ENCODE measurements around the gene PPM1F. TPM values are rescaled to one million over a fixed set of nuclear protein-coding genes. Genes with fewer than 3 reads are reported as not detected.

Gene PPM1F
- polyA plus RNA-seq, 1 donor (not counting 4 experiments of a cell fraction or from before 2014, with no cell fraction given): 18.2 TPM

- Histone ChIP-seq H2AFZ (ENCODE audit: control insufficient read depth, low read length) (no peak overlapping the region), H3K36me3 (ENCODE audit: control insufficient read depth in 2 of 2, extremely low read depth in 1 of 2, insufficient read depth in 2 of 2, low read length in 2 of 2) (peaks cover 5 to 29% of the 10 kb centered on the region in 2 experiments), H3K4me1 (ENCODE audit: control insufficient read depth, extremely low read depth, insufficient read depth, low read length) (peaks cover 46% of the 10 kb centered on the region), H3K9me1 (ENCODE audit: control insufficient read depth, extremely low read depth, insufficient read depth, low read length) (no peaks in the 10 kb centered on the region), H3K9ac (ENCODE audit: control insufficient read depth, extremely low read depth, insufficient read depth, low read length) (no peak overlapping the region), H3K4me2 (ENCODE audit: control insufficient read depth, extremely low read depth, insufficient read depth, low read depth, low read length) (no peak overlapping the region), H3K27ac (ENCODE audit: control insufficient read depth, insufficient read depth, low read length) (no peak overlapping the region), H3K9me3 (ENCODE audit: control insufficient read depth, low read depth, low read length) (no peaks in the 10 kb centered on the region), H4K20me1 (ENCODE audit: control insufficient read depth, extremely low read depth, insufficient read depth, low read length) (no peaks in the 10 kb centered on the region), H3K79me2 (ENCODE audit: control insufficient read depth, insufficient read depth, low read length) (peaks cover 2% of the 10 kb centered on the region), H3K27me3 (ENCODE audit: control insufficient read depth, extremely low read depth, insufficient read depth, low read length) (no peaks in the 10 kb centered on the region), H3K4me3 (ENCODE audit: control insufficient read depth in 2 of 3, extremely low read depth in 1 of 3, insufficient read depth in 2 of 3, low read depth in 1 of 3, low read length in 3 of 3) (no peak overlapping the region)
- DNase-seq (ENCODE audit: low read depth, low spot score) (no peak), FAIRE-seq (no peak)
- dilution Hi-C loops (cut with MboI; ENCODE audit: extremely low pct_ligation_motif_present, low sequenced_read_pairs): loop anchor here (10.0 kb wide), 1 partner anchor 85 kb away; no protein-coding TSS in a partner anchor
- no peak for TF ChIP-seq EZH2 (IDR thresholded peaks at IDR 0.05; ENCODE audit: low read length)
- no peak for TF ChIP-seq CTCF (optimal IDR thresholded peaks at IDR 0.05 in 1 of 3, IDR thresholded peaks at IDR 0.05 in 1 of 3, conservative IDR thresholded peaks at IDR 0.05 in 1 of 3; ENCODE audit: extremely low read depth in 1 of 3, insufficient read depth in 2 of 3, low read length in 3 of 3)
These were observed 13.2 kb downstream of the PPM1F start for GRCh38 chr22:21939461-21939913.

GRCh38 chr22:21938906-21939305, 13.7 kb downstream of the PPM1F start:
- FAIRE-seq: no peak
- H3K27ac ChIP-seq (ENCODE audit: control insufficient read depth, insufficient read depth, low read length): peak overlapping the region; percentile 89
- peak overlapping the region; percentile 85 for H3K9ac ChIP-seq (ENCODE audit: control insufficient read depth, extremely low read depth, insufficient read depth, low read length)
- H2AFZ ChIP-seq (ENCODE audit: control insufficient read depth, low read length): no peak overlapping the region
- H3K9me1 ChIP-seq (ENCODE audit: control insufficient read depth, extremely low read depth, insufficient read depth, low read length): no peaks in the 10 kb centered on the region
- no peaks in the 10 kb centered on the region for H3K27me3 ChIP-seq (ENCODE audit: control insufficient read depth, extremely low read depth, insufficient read depth, low read length)
- H4K20me1 ChIP-seq (ENCODE audit: control insufficient read depth, extremely low read depth, insufficient read depth, low read length): no peaks in the 10 kb centered on the region
- H3K36me3 ChIP-seq (ENCODE audit: control insufficient read depth in 2 of 2, extremely low read depth in 1 of 2, insufficient read depth in 2 of 2, low read length in 2 of 2): peaks cover 6 to 28% of the 10 kb centered on the region in 2 experiments
- dilution Hi-C loops (cut with MboI; ENCODE audit: extremely low pct_ligation_motif_present, low sequenced_read_pairs): loop anchor here (10.0 kb wide), 1 partner anchor 84 kb away; no protein-coding TSS in a partner anchor
- no peaks in the 10 kb centered on the region for H3K9me3 ChIP-seq (ENCODE audit: control insufficient read depth, low read depth, low read length)
- H3K4me3 ChIP-seq (ENCODE audit: control insufficient read depth in 2 of 3, extremely low read depth in 1 of 3, insufficient read depth in 2 of 3, low read depth in 1 of 3, low read length in 3 of 3): no peak overlapping the region
- peaks cover 2% of the 10 kb centered on the region for H3K79me2 ChIP-seq (ENCODE audit: control insufficient read depth, insufficient read depth, low read length)
- H3K4me1 ChIP-seq (ENCODE audit: control insufficient read depth, extremely low read depth, insufficient read depth, low read length): peaks cover 46% of the 10 kb centered on the region
- peak overlapping the region; percentile 91 for H3K4me2 ChIP-seq (ENCODE audit: control insufficient read depth, extremely low read depth, insufficient read depth, low read depth, low read length)
- no peak for DNase-seq (ENCODE audit: low read depth, low spot score)
- TF ChIP-seq EZH2 (IDR thresholded peaks at IDR 0.05; ENCODE audit: low read length): no peak
- TF ChIP-seq CTCF (optimal IDR thresholded peaks at IDR 0.05 in 1 of 3, IDR thresholded peaks at IDR 0.05 in 1 of 3, conservative IDR thresholded peaks at IDR 0.05 in 1 of 3; ENCODE audit: extremely low read depth in 1 of 3, insufficient read depth in 2 of 3, low read length in 3 of 3): no peak

Data from keratinocyte (primary cell).